HEK293 (cell line): ENCODE results near the gene INS.

Experiments
- CTCF ChIA-PET: fragments of 350-600 bp; formaldehyde crosslinking; extraction: SDS; loops from one replicate; lab custom pipeline; 2021; ENCODE audit warnings: antibody characterized with exemption; lab: Yijun Ruan, JAX
- POLR2A ChIA-PET: fragments of 300-600 bp; formaldehyde crosslinking; extraction: SDS; loops from one replicate; lab custom pipeline; 2020; ENCODE audit warnings: antibody characterized with exemption, inconsistent platforms; lab: Yijun Ruan, JAX
- H3K27ac ChIP-seq: fragments of 200-500 bp; sonication (Bioruptor generic); 2 replicates; pipeline ENCODE4 v1.5.1; 2014; ENCODE audit warnings: low read depth, low read length, control low read depth, inconsistent platforms; ENCODE audit errors: extremely low read depth
- H3K36me3 ChIP-seq, 2 experiments: fragments of 200-500 bp in 1 of 2; sonication (Bioruptor generic) in 1 of 2; 1 replicate in 1 of 2; 2 replicates in 1 of 2; pipeline ENCODE4 v1.5.1; 2014 to 2017; ENCODE audit warnings: inconsistent platforms in 2 of 2, low read length in 2 of 2; ENCODE audit not compliant: control insufficient read depth in 2 of 2, insufficient read depth in 1 of 2
- H3K4me1 ChIP-seq: fragments of 200-500 bp; sonication (Bioruptor generic); 2 replicates; pipeline ENCODE4 v1.5.1; 2014; ENCODE audit warnings: mild to moderate bottlenecking, low read length, inconsistent platforms; ENCODE audit not compliant: control insufficient read depth, insufficient read depth
- H3K4me3 ChIP-seq: 2 replicates; pipeline ENCODE4 v1.5.1; 2011; ENCODE audit warnings: low read depth, mild to moderate bottlenecking, control low read depth, low read length, moderate library complexity
- H3K9me3 ChIP-seq: fragments of 200-500 bp; sonication (Bioruptor generic); 2 replicates; pipeline ENCODE4 v1.5.1; 2014; ENCODE audit warnings: low read depth, low read length, inconsistent platforms; ENCODE audit not compliant: control insufficient read depth, insufficient read depth
- CTCF ChIP-seq: fragments of 450-650 bp; formaldehyde crosslinking; IDR thresholded peaks from 2 replicates; pipeline ENCODE4 v1.5.1; 2016; ENCODE audit warnings: missing biosample characterization, missing genetic modification characterization
- MZF1 ChIP-seq: fragments of 450-650 bp; formaldehyde crosslinking; IDR thresholded peaks from 2 replicates; pipeline ENCODE4 v1.5.1; 2017; ENCODE audit warnings: missing biosample characterization, missing genetic modification characterization, borderline replicate concordance
- PRDM10 ChIP-seq: fragments of 450-650 bp; formaldehyde crosslinking; IDR thresholded peaks from 2 replicates; pipeline ENCODE4 v1.5.1; 2016; ENCODE audit warnings: missing biosample characterization, missing genetic modification characterization
- YY2 ChIP-seq: fragments of 450-650 bp; formaldehyde crosslinking; IDR thresholded peaks from 2 replicates; pipeline ENCODE4 v1.5.1; 2016; ENCODE audit warnings: missing biosample characterization, missing genetic modification characterization
- ZBTB17 ChIP-seq: fragments of 450-650 bp; formaldehyde crosslinking; IDR thresholded peaks from 2 replicates; pipeline ENCODE4 v1.5.1; 2016; ENCODE audit warnings: missing biosample characterization, missing genetic modification characterization
- ZBTB21 ChIP-seq: fragments of 450-650 bp; formaldehyde crosslinking; IDR thresholded peaks from 2 replicates; pipeline ENCODE4 v1.5.1; 2017; ENCODE audit warnings: missing biosample characterization, missing genetic modification characterization
- ZBTB26 ChIP-seq: fragments of 450-650 bp; formaldehyde crosslinking; optimal IDR thresholded peaks from 2 replicates; pipeline ENCODE3; 2016; ENCODE audit warnings: missing biosample characterization, mild to moderate bottlenecking, missing genetic modification characterization
- ZNF112 ChIP-seq: fragments of 450-650 bp; formaldehyde crosslinking; IDR thresholded peaks from 2 replicates; pipeline ENCODE4 v1.5.0; 2017; ENCODE audit warnings: missing biosample characterization, missing genetic modification characterization
- ZNF121 ChIP-seq: fragments of 450-650 bp; formaldehyde crosslinking; IDR thresholded peaks from 2 replicates; pipeline ENCODE4 v1.5.1; 2016; ENCODE audit warnings: missing biosample characterization, missing genetic modification characterization
- ZNF184 ChIP-seq: fragments of 450-650 bp; IDR thresholded peaks from 2 replicates; pipeline ENCODE4 v1.5.1; 2018; ENCODE audit warnings: missing biosample characterization, mild to moderate bottlenecking, missing genetic modification characterization
- ZNF211 ChIP-seq: fragments of 450-650 bp; formaldehyde crosslinking; IDR thresholded peaks from 2 replicates; pipeline ENCODE4 v1.5.1; 2016; ENCODE audit warnings: low read depth, missing biosample characterization, missing genetic modification characterization
- ZNF366 ChIP-seq: fragments of 450-650 bp; formaldehyde crosslinking; conservative IDR thresholded peaks from 2 replicates; pipeline ENCODE4 v1.5.1; 2016; ENCODE audit warnings: missing biosample characterization, missing genetic modification characterization
- ZNF529 ChIP-seq: fragments of 450-650 bp; formaldehyde crosslinking; IDR thresholded peaks from 2 replicates; pipeline ENCODE4 v1.5.1; 2017; ENCODE audit warnings: missing genetic modification characterization, missing biosample characterization; ENCODE audit not compliant: insufficient replicate concordance
- ZNF555 ChIP-seq: fragments of 450-650 bp; formaldehyde crosslinking; conservative IDR thresholded peaks from 2 replicates; pipeline ENCODE4 v1.5.1; 2017; ENCODE audit warnings: missing biosample characterization, mild to moderate bottlenecking, missing genetic modification characterization, inconsistent platforms
- ZNF830 ChIP-seq: fragments of 450-650 bp; IDR thresholded peaks from 2 replicates; pipeline ENCODE4 v1.5.0; 2018; ENCODE audit warnings: missing biosample characterization, missing genetic modification characterization, low read depth, mild to moderate bottlenecking, moderate library complexity
- TF ChIP-seq, protein P1 (sequence below): fragments of 450-650 bp; formaldehyde crosslinking; IDR thresholded peaks from 2 replicates; pipeline ENCODE4 v1.5.1; 2016; ENCODE audit warnings: missing biosample characterization, missing genetic modification characterization

Gene INS

DNA sequence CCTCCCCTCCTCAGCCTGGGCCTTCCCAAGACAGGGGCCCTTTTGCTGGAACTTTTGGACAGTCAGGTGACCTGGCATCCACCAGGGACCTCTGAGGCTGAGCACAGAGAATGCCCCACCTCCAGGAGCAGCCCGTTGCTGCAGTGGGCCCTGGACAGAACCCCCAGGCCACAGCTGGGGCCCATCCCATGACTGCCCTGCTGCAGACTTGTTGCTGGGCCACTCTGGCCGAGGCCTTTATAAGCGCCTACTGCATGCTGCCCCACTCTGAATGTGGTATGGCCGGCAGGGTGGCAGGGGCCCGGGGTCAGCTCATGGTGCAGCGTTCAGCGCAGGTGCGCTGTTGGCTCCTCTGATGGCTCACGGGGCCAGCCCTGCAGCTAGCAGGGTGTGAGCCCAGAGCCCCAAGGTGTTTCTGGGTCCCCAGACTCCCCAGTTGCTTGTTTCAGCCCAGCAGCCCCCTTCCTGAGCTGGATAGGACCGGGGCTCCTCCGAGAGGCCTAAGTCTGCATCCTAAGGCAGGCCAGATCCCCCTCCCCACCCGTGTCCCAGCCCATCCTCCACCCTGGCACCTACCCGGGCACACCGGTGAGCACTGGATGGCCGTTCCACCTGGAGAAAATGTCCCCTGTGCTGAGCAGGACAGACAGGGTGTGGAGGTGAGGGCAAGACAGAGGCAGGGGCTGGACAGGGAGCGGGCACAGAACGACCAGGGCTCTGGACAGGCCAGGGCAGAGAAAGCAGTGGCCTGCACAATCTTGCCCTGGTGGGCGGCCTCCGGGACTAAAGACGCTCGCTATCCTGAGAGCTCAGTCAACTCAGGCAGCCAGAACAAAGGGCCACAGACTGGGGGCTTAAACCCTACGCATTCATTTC lies 38.7 kb upstream of the INS start:
- TF ChIP-seq ZNF529 (tag by site-specific recombination) (no peak), ZBTB21 (no peak), ZNF121 (no peak), ZNF211 (tag by site-specific recombination) (no peak), ZNF366 (tag by site-specific recombination) (no peak), CTCF (tag by site-specific recombination) (no peak), ZNF830 (tag by site-specific recombination) (no peak)
- TF ChIP-seq, all 188 proteins: peak for 0
- CTCF ChIA-PET = interaction anchor here (0.6 to 3.1 kb wide), 7 partner anchors 18 to 220 kb away, joined by 3 to 25 read pairs (median 5); no protein-coding TSS in a partner anchor
- POLR2A ChIA-PET = interaction anchor here (0.6 kb wide), 1 partner anchor 211 kb away, joined by 3 read pairs; no protein-coding TSS in a partner anchor
- H3K27ac ChIP-seq = no peak overlapping the region
- H3K4me3 ChIP-seq = no peak overlapping the region
- no peaks in the 10 kb centered on the region for H3K36me3 ChIP-seq
- H3K4me1 ChIP-seq = no peaks in the 10 kb centered on the region
- no peaks in the 10 kb centered on the region for H3K9me3 ChIP-seq

DNA sequence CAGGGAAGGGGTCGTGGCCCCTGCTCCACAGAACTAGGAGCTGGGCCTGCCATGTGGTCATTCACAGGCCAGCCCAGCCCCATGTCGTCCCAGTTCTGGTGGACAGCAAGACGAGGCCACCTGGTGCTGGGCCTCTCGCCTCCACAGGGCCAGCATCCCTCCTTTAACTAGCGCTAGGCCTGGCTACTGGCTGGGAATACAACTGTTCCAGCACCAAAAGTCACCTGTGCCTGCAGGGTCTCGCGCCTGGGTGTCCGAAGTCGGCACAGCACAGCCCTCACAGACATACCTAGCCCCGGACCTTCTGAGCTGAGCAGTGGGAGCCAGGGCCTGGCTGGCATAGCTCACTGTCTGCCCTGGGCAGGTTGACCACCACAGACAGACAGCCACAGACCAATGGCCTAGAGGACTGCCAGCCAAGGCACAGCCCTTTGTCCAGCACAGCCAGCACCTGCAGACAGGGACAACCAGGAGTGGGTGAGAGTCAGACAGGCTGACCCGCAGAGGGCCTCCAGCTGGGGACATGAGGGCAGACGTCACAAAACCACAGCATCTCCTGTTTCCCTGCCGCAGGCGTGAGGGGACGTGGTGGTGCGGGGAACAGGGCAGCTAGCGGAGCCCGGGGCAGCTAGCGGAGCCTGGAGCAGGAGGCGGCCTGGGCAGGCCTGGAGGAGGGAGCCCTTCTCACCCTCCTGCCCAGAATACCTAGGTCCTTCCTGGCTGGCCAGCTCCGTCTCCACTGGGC lies 37.8 kb upstream of the INS start:
- Histone ChIP-seq H3K36me3 (no peaks in the 10 kb centered on the region), H3K4me3 (no peak overlapping the region), H3K27ac (no peak overlapping the region), H3K4me1 (no peaks in the 10 kb centered on the region), H3K9me3 (no peaks in the 10 kb centered on the region)
- TF ChIP-seq, protein P1, sequence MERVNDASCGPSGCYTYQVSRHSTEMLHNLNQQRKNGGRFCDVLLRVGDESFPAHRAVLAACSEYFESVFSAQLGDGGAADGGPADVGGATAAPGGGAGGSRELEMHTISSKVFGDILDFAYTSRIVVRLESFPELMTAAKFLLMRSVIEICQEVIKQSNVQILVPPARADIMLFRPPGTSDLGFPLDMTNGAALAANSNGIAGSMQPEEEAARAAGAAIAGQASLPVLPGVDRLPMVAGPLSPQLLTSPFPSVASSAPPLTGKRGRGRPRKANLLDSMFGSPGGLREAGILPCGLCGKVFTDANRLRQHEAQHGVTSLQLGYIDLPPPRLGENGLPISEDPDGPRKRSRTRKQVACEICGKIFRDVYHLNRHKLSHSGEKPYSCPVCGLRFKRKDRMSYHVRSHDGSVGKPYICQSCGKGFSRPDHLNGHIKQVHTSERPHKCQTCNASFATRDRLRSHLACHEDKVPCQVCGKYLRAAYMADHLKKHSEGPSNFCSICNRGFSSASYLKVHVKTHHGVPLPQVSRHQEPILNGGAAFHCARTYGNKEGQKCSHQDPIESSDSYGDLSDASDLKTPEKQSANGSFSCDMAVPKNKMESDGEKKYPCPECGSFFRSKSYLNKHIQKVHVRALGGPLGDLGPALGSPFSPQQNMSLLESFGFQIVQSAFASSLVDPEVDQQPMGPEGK (tag by site-specific recombination) = no peak
- TF ChIP-seq YY2 (tag by site-specific recombination) (no peak), ZNF112 (tag by site-specific recombination) (no peak), ZNF184 (tag by site-specific recombination) (no peak), MZF1 (tag by site-specific recombination) (no peak)
- CTCF ChIA-PET = interaction anchor here (0.6 to 3.1 kb wide), 9 partner anchors 12 to 333 kb away, joined by 3 to 33 read pairs (median 5); no protein-coding TSS in a partner anchor
- POLR2A ChIA-PET = no interaction called here

- H3K36me3 ChIP-seq = no peaks in the 10 kb centered on the region
- H3K4me1 ChIP-seq = no peaks in the 10 kb centered on the region
- POLR2A ChIA-PET = interaction anchor here (0.5 kb wide), 1 partner anchor 52 kb away, joined by 3 read pairs; no protein-coding TSS in a partner anchor
- CTCF ChIA-PET = interaction anchor here (0.6 to 3.1 kb wide), 21 partner anchors 9 to 428 kb away, joined by 3 to 33 read pairs (median 4); no protein-coding TSS in a partner anchor
- H3K9me3 ChIP-seq = no peaks in the 10 kb centered on the region
- H3K27ac ChIP-seq = no peak overlapping the region
- H3K4me3 ChIP-seq = no peak overlapping the region
- TF ChIP-seq MZF1 (tag by site-specific recombination) = no peak
- TF ChIP-seq ZBTB26 (tag by site-specific recombination) = no peak
- TF ChIP-seq ZNF555 (tag by site-specific recombination) = no peak
- no peak for TF ChIP-seq PRDM10 (tag by site-specific recombination)
- no peak for TF ChIP-seq ZBTB17 (tag by site-specific recombination)
Measured at GRCh38 chr11:2197771-2198520, 36.9 kb upstream of the INS start.
